PC-9 (cell line): ENCODE results near the gene TNS1.

Experiments used
- EZH2 ChIP-seq: fragments of 200-600 bp; sonication (generic); IDR thresholded peaks from 2 replicates; pipeline ENCODE4 v1.8.0; 2017; ENCODE audit warnings: antibody characterized with exemption, low read depth
- TF ChIP-seq, protein P1 (sequence below): fragments of 200-600 bp; sonication (generic); conservative IDR thresholded peaks from 2 replicates; pipeline ENCODE4 v1.6.1; 2017; ENCODE audit warnings: mixed run types, antibody characterized with exemption, mild to moderate bottlenecking, moderate library complexity

DNA sequence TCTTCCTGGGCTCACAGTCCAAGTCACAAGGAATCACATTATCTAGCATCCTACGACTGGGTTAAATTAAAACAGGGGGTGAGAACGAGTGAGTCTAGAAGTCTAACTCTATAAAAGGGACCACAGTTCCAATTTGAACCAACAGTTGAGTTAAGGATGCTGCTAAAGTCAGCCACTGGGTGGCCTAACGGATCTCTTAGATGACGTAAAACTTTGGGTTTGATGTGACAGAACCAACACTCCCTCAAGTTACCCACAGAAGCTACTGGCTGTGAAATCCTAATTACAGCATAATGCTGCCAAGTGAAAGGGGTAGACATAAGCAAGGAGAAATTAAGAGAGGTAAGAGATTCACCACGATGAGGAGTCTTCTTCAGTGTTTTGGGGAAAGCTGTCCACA lies 33.6 kb upstream of the TNS1 start:
- TF ChIP-seq, protein P1, sequence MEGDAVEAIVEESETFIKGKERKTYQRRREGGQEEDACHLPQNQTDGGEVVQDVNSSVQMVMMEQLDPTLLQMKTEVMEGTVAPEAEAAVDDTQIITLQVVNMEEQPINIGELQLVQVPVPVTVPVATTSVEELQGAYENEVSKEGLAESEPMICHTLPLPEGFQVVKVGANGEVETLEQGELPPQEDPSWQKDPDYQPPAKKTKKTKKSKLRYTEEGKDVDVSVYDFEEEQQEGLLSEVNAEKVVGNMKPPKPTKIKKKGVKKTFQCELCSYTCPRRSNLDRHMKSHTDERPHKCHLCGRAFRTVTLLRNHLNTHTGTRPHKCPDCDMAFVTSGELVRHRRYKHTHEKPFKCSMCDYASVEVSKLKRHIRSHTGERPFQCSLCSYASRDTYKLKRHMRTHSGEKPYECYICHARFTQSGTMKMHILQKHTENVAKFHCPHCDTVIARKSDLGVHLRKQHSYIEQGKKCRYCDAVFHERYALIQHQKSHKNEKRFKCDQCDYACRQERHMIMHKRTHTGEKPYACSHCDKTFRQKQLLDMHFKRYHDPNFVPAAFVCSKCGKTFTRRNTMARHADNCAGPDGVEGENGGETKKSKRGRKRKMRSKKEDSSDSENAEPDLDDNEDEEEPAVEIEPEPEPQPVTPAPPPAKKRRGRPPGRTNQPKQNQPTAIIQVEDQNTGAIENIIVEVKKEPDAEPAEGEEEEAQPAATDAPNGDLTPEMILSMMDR: no peak
- no peak for TF ChIP-seq EZH2
